ENCODE measurements around the gene EPG5.

GRCh38 chr18:45920367-45920766, 46.8 kb downstream of the EPG5 start:
- TF ChIP-seq CTCF (IDR thresholded peaks at IDR 0.05; ENCODE audit: poor library complexity, severe bottlenecking) = no peak
- no peak for TF ChIP-seq SMC3 (conservative IDR thresholded peaks at IDR 0.05; ENCODE audit: poor library complexity)
- no peak for TF ChIP-seq POLR2AphosphoS5 (IDR thresholded peaks at IDR 0.05)
- TF ChIP-seq EZH2 (IDR thresholded peaks at IDR 0.05; ENCODE audit: borderline replicate concordance, insufficient read depth, low read length, poor library complexity, severe bottlenecking) = no peak
- no peak for TF ChIP-seq RAD21 (conservative IDR thresholded peaks at IDR 0.05)
- TF ChIP-seq REST (IDR thresholded peaks at IDR 0.05; ENCODE audit: borderline replicate concordance) = no peak
- no peak for TF ChIP-seq EP300 (conservative IDR thresholded peaks at IDR 0.05; ENCODE audit: poor library complexity, severe bottlenecking)
- TF ChIP-seq TAF1 (IDR thresholded peaks at IDR 0.05; ENCODE audit: low read depth) = no peak
